GM20000 (cell line): ENCODE measurements around the gene PAK1.

ENCODE experiments used
- DNase-seq: peaks from one replicate; pipeline ENCODE4 v3.0.0; 2012; ENCODE audit warnings: low spot score
- TF ChIP-seq, protein P1 (sequence below): IDR thresholded peaks from 2 replicates; pipeline ENCODE4 v1.5.1; 2012; ENCODE audit warnings: mild to moderate bottlenecking, control low read depth; ENCODE audit errors: extremely low read depth, missing control alignments

PAK1 gene

DNA sequence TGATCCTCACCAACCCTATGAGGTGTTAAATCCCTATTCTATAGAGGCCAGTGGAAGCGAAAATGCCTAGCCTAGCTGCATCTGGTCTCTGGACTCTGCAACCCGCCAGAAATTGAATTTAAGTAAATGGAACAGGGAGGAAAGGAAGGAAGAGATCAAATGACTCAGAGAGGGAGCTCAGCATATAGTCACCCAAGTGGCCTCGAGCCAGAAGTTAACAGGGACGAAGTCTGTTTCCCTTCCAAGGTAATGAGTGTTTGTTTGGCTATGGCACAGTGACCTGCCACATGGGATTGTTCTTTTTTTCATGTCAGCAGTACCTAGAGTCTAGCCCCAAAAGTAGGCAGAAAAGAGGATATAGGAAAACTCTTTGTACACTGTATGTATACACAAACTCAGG, 66.3 kb downstream of the PAK1 start:
- TF ChIP-seq, protein P1, sequence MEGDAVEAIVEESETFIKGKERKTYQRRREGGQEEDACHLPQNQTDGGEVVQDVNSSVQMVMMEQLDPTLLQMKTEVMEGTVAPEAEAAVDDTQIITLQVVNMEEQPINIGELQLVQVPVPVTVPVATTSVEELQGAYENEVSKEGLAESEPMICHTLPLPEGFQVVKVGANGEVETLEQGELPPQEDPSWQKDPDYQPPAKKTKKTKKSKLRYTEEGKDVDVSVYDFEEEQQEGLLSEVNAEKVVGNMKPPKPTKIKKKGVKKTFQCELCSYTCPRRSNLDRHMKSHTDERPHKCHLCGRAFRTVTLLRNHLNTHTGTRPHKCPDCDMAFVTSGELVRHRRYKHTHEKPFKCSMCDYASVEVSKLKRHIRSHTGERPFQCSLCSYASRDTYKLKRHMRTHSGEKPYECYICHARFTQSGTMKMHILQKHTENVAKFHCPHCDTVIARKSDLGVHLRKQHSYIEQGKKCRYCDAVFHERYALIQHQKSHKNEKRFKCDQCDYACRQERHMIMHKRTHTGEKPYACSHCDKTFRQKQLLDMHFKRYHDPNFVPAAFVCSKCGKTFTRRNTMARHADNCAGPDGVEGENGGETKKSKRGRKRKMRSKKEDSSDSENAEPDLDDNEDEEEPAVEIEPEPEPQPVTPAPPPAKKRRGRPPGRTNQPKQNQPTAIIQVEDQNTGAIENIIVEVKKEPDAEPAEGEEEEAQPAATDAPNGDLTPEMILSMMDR = no peak
- no peak for DNase-seq

DNA sequence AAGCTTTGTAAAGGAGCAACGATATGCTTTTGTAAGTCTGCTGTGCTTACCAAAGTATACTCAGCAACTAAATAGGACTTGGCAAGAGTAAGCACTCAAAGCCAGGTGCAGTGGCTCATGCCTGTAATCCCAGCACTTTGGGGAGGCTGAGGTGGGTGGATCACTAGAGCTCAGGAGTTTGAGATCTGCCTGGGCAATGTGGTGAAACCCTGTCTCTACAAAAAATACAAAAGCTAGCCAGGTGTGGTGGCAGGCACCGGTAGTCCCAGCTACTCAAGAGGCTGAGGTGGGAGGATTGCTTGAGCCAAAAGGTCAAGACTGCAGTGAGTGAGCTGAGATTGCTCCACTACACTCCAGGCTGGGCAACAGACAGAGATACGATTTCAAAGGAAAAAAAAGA, 67.5 kb downstream of the PAK1 start:
- TF ChIP-seq, protein P1 = no peak
- DNase-seq = no peak

DNA sequence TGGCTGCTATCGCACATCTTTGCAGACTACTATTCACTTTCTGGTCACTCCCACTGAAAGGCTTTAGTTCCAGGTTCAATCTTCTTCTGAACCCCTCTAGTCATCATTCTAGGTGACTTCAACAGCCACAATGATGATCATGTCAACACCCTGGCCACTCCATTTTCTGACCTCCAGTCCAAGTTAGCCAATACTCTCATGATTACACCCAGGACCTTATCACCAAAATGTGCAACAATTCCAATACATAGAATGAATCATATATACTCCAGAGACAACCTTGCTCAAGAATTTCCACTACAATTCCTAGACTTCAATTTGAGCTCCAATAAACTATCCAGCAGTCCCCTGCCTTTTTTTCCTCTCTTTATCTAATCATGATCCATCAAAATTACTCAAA, 70.7 kb downstream of the PAK1 start:
- no peak for DNase-seq
- TF ChIP-seq, protein P1 = no peak

DNA sequence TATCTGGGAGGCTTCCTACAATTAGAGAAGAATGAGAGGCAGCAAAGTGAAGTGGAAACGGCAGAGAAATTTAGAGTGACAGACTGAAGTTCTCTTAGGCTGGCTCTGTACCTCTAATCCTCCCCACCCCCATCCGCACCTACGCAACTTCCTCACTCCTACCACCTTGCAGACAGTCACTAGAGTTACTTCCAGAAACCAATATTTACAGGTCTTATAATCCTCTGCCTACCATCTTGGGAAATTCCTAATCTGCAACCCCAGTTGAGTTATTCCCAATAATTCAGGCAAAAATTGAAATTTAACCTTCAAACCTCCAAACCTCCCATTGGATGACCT, 71.7 kb downstream of the PAK1 start:
- TF ChIP-seq, protein P1 = no peak
- no peak for DNase-seq

DNA sequence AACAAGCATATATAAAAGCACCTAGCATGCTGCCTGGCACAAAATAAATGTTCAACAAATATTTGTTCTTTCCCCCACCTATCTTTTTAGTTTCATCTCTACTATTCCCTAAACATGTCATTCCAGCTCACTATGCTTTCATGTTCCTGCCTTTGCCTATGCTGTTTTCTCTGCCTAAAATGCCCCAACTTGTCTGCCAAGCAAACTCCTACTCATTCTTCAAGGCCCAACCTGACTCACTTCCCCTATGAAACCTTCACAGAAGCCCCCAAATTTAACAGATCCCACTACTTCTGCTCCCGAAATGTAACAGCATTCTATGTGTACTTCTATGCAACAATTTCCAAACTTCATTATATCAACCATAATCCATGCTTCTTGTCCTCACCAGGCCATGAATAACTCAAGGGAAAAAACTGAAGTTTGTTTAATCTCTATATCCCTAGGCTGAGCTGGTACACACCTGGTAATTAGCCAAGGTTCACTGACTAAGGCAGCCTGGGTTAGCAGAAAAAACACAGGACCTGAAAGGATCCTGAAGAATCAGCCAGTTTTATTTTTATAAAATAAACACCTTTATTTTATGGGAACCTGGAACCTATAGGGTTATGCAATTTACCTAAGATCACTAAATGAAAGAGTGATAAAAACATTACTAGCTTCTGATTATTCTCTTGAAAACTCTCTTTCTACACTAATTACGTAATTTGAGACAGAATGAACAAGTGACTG, 72.2 kb downstream of the PAK1 start:
- TF ChIP-seq, protein P1 = no peak
- DNase-seq = no peak

DNA sequence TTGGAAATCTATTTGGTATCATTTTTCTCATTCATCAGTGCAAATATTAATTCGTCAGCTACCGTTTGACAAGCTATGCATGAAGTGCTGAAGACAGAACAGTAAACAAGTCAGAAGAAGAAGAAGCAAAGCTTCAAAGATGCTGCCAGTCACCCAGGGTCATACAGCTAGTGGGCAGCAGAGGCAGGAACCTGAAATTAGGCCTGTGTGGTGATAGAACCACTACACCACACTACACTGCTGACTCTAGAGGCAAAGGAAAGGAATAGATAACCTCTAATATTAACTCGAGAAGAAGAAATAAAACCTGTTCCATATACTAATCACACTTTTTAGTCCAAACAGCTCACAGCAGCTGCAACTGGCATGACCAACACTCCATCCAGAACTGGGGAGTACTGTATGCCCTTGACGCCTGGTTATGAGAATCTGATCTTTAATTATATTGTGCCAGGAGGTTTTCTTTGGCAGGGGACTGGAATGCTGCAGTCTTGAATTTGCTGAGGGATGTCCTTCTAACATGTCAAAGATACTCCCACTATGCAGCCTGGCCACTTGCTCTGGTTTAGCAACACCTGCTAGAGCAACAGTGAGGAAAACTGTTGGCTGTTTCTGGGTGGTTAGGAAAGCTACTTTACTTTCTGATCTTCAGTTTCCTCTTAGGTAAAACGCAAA, 73.0 kb downstream of the PAK1 start:
- DNase-seq = no peak
- TF ChIP-seq, protein P1 = no peak

DNA sequence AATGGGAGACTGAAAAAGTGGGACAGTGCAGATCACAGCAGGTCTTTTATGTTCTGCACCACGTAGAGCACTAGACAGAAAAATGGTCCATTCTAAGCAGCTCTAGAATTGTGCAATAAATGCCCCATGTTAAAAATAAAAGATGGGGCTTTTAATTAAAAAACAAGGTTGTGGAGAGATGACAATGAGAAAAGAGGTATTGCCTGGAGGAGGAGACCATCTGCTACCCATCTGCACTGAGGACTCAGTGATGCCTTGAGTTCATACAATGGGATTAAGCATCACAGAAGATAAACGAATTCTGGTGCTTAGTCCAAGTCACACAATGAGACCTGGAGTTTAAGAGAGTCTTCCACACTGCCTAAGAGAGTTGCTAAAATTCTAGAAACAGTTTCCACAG, 73.6 kb downstream of the PAK1 start:
- TF ChIP-seq, protein P1 = no peak

More for the DNA sequence above, 73.6 kb downstream of the PAK1 start:
- no peak for DNase-seq
